Measurements from ENCODE around the gene GLYR1.

Gene GLYR1

DNA sequence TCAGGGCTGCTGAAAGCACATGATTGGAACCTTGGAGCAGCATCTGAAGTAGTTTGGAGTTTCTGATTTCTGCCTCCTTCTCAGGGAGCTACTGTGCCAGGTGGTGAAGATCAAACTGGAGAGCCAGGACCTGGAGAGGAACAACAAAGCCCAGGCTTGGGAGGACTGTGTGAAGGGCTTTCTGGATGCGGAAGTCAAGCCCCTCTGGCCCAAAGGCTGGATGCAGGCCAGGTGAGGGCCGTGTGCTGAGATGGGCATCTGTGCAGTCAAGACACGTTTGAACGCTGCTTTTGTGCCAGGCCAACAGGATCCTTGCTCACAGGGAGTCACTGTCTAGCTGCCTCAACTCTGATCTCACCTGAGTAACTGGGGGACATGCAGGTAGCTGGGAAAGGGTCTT is 24.0 kb upstream of the GLYR1 start:
- peaks cover 62 to 90% of the 10 kb centered on the region in 2 experiments for H3K36me3 ChIP-seq (ENCODE audit: control insufficient read depth in 1 of 2, insufficient read depth in 2 of 2, low read depth in 1 of 2, low read length in 2 of 2)
- H3K4me1 ChIP-seq (ENCODE audit: control insufficient read depth, insufficient read depth, low read depth, low read length), result peaks cover 30% of the 10 kb centered on the region
- no peak overlapping the region for H2BK120ac ChIP-seq (ENCODE audit: low read depth, low read length)
- H4K8ac ChIP-seq (ENCODE audit: low read length), result no peak overlapping the region
- H2AFZ ChIP-seq (ENCODE audit: low read depth, low read length), result no peak overlapping the region
- H3K9ac ChIP-seq (ENCODE audit: low read length), result no peak overlapping the region
- H4K91ac ChIP-seq (ENCODE audit: low read length), result no peak overlapping the region
- no peak overlapping the region for H3K27ac ChIP-seq (ENCODE audit: low read length, poor library complexity, severe bottlenecking)
- DNase-seq, result no peak
- no peak overlapping the region for H3K4me2 ChIP-seq (ENCODE audit: low read length, poor library complexity, severe bottlenecking)
- no peak overlapping the region for H2BK5ac ChIP-seq (ENCODE audit: low read depth, low read length, poor library complexity, severe bottlenecking)
- H3K23ac ChIP-seq (ENCODE audit: low read length in 2 of 2), result no peak overlapping the region
- H3K18ac ChIP-seq (ENCODE audit: low read depth in 1 of 2, low read length in 2 of 2), result no peak overlapping the region
- H3K4ac ChIP-seq (ENCODE audit: low read depth in 1 of 2, low read length in 2 of 2), result no peak overlapping the region
- H3K9me3 ChIP-seq (ENCODE audit: control insufficient read depth, low read length), result no peaks in the 10 kb centered on the region
- no peak overlapping the region for H2BK15ac ChIP-seq (ENCODE audit: low read depth, poor library complexity, severe bottlenecking)
- H3K79me1 ChIP-seq (replicated peaks; ENCODE audit: low read length, poor library complexity, severe bottlenecking), result peaks cover 40% of the 10 kb centered on the region
- H3K4me3 ChIP-seq (ENCODE audit: insufficient read depth in 1 of 2, low read depth in 1 of 2, low read length in 2 of 2), result no peak overlapping the region
- H2AK5ac ChIP-seq (ENCODE audit: low read length, severe bottlenecking), result no peak overlapping the region
- no peak overlapping the region for H3K14ac ChIP-seq (ENCODE audit: low read length in 2 of 2)
- no peaks in the 10 kb centered on the region for H3K27me3 ChIP-seq (ENCODE audit: control insufficient read depth in 1 of 2, insufficient read depth in 1 of 2, low read length in 2 of 2)
- WGBS, result over 99% methylated on average over 4 of the region's 4 CpGs
- no peak overlapping the region for H2BK12ac ChIP-seq (ENCODE audit: low read length in 2 of 2)

DNA sequence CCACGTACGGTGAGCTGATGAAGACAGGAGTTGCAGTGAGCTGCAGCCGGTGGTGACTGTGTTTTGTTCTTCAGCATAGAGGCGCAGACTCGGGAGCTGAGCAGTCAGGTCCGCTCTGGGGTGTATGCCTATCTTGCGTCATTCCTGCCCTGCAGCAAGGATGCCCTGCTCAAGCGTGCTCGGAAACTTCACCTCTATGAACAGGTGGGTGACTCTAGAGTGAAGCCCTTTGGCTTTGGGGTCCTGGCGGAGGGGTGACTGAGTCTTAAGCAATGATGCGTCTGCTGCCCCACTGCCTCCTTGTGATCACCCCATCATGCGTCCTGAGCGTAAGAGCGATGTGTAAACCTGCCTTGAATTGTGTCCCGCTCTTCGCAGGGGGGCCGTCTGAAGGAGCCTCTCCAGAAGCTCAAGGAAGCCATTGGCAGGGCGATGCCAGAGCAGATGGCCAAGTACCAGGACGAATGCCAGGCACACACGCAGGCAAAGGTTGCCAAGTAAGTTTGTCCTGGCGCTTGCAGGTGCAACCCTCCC is 23.1 kb upstream of the GLYR1 start:
- H3K9me3 ChIP-seq (ENCODE audit: control insufficient read depth, low read length), result no peaks in the 10 kb centered on the region
- no peak overlapping the region for H4K8ac ChIP-seq (ENCODE audit: low read length)
- H3K4me3 ChIP-seq (ENCODE audit: insufficient read depth in 1 of 2, low read depth in 1 of 2, low read length in 2 of 2), result no peak overlapping the region
- no peak overlapping the region for H3K4ac ChIP-seq (ENCODE audit: low read depth in 1 of 2, low read length in 2 of 2)
- H3K18ac ChIP-seq (ENCODE audit: low read depth in 1 of 2, low read length in 2 of 2), result no peak overlapping the region
- H2AFZ ChIP-seq (ENCODE audit: low read depth, low read length), result no peak overlapping the region
- DNase-seq, result no peak
- peaks cover 57 to 83% of the 10 kb centered on the region in 2 experiments for H3K36me3 ChIP-seq (ENCODE audit: control insufficient read depth in 1 of 2, insufficient read depth in 2 of 2, low read depth in 1 of 2, low read length in 2 of 2)
- WGBS, result 98% methylated on average over 21 of the region's 21 CpGs
- H2BK120ac ChIP-seq (ENCODE audit: low read depth, low read length), result no peak overlapping the region
- no peak overlapping the region for H2BK12ac ChIP-seq (ENCODE audit: low read length in 2 of 2)
- no peak overlapping the region for H3K4me2 ChIP-seq (ENCODE audit: low read length, poor library complexity, severe bottlenecking)
- no peaks in the 10 kb centered on the region for H3K27me3 ChIP-seq (ENCODE audit: control insufficient read depth in 1 of 2, insufficient read depth in 1 of 2, low read length in 2 of 2)
- H2BK5ac ChIP-seq (ENCODE audit: low read depth, low read length, poor library complexity, severe bottlenecking), result no peak overlapping the region
- peaks cover 36% of the 10 kb centered on the region for H3K79me1 ChIP-seq (replicated peaks; ENCODE audit: low read length, poor library complexity, severe bottlenecking)
- H2AK5ac ChIP-seq (ENCODE audit: low read length, severe bottlenecking), result no peak overlapping the region
- no peak overlapping the region for H2BK15ac ChIP-seq (ENCODE audit: low read depth, poor library complexity, severe bottlenecking)
- no peak overlapping the region for H3K14ac ChIP-seq (ENCODE audit: low read length in 2 of 2)
- H3K4me1 ChIP-seq (ENCODE audit: control insufficient read depth, insufficient read depth, low read depth, low read length), result peaks cover 34% of the 10 kb centered on the region
- H3K23ac ChIP-seq (ENCODE audit: low read length in 2 of 2), result no peak overlapping the region
- H3K9ac ChIP-seq (ENCODE audit: low read length), result no peak overlapping the region
- H4K91ac ChIP-seq (ENCODE audit: low read length), result no peak overlapping the region
- H3K27ac ChIP-seq (ENCODE audit: low read length, poor library complexity, severe bottlenecking), result no peak overlapping the region

DNA sequence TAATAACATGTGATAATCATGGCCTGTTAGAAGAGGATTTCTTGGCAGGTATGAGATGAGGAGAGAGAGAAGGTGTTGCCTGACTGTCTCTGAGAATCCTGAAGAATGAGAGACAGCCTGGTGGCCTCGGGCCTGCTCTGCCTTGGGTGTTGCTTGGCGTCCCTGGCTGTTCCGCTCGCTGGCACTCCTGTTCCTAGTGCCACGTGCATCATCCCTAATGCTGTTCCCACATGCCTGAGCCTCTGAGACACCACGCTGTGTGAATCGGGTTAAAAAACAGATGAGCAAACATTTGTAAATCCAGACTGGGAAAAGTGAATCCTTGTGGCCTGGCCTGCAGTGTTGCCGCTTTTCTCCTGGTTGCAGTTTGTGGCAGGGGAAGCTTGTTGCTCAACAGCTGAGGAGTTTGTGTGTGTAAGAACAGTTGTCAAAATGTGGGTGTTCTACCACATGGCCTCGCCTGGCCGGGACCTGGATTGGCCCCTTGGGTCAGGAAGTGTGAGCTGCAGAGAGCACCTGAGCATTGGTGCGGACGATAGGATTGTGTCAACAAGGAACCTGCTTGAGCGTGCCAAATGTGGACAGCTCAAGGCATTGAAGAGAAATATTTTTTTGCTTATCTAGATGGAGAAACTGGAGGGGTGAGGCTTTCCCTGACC is 22.2 kb upstream of the GLYR1 start:
- no peak overlapping the region for H2BK15ac ChIP-seq (ENCODE audit: low read depth, poor library complexity, severe bottlenecking)
- H3K9ac ChIP-seq (ENCODE audit: low read length), result no peak overlapping the region
- no peak overlapping the region for H3K18ac ChIP-seq (ENCODE audit: low read depth in 1 of 2, low read length in 2 of 2)
- DNase-seq, result no peak
- no peak overlapping the region for H3K4me2 ChIP-seq (ENCODE audit: low read length, poor library complexity, severe bottlenecking)
- H3K4me1 ChIP-seq (ENCODE audit: control insufficient read depth, insufficient read depth, low read depth, low read length), result peaks cover 34% of the 10 kb centered on the region
- no peak overlapping the region for H2BK12ac ChIP-seq (ENCODE audit: low read length in 2 of 2)
- H3K23ac ChIP-seq (ENCODE audit: low read length in 2 of 2), result no peak overlapping the region
- no peak overlapping the region for H2AK5ac ChIP-seq (ENCODE audit: low read length, severe bottlenecking)
- no peak overlapping the region for H3K14ac ChIP-seq (ENCODE audit: low read length in 2 of 2)
- H2BK5ac ChIP-seq (ENCODE audit: low read depth, low read length, poor library complexity, severe bottlenecking), result no peak overlapping the region
- no peak overlapping the region for H4K91ac ChIP-seq (ENCODE audit: low read length)
- no peak overlapping the region for H3K4ac ChIP-seq (ENCODE audit: low read depth in 1 of 2, low read length in 2 of 2)
- no peak overlapping the region for H2BK120ac ChIP-seq (ENCODE audit: low read depth, low read length)
- H4K8ac ChIP-seq (ENCODE audit: low read length), result no peak overlapping the region
- peaks cover 27% of the 10 kb centered on the region for H3K79me1 ChIP-seq (replicated peaks; ENCODE audit: low read length, poor library complexity, severe bottlenecking)
- H3K4me3 ChIP-seq (ENCODE audit: insufficient read depth in 1 of 2, low read depth in 1 of 2, low read length in 2 of 2), result no peak overlapping the region
- WGBS, result 96% methylated on average over 13 of the region's 13 CpGs
- peak overlapping the region; percentile 95 for H3K27ac ChIP-seq (ENCODE audit: low read length, poor library complexity, severe bottlenecking)
- H3K27me3 ChIP-seq (ENCODE audit: control insufficient read depth in 1 of 2, insufficient read depth in 1 of 2, low read length in 2 of 2), result no peaks in the 10 kb centered on the region
- H3K36me3 ChIP-seq (ENCODE audit: control insufficient read depth in 1 of 2, insufficient read depth in 2 of 2, low read depth in 1 of 2, low read length in 2 of 2), result peaks cover 48 to 80% of the 10 kb centered on the region in 2 experiments
- H2AFZ ChIP-seq (ENCODE audit: low read depth, low read length), result no peak overlapping the region
- H3K9me3 ChIP-seq (ENCODE audit: control insufficient read depth, low read length), result no peaks in the 10 kb centered on the region

DNA sequence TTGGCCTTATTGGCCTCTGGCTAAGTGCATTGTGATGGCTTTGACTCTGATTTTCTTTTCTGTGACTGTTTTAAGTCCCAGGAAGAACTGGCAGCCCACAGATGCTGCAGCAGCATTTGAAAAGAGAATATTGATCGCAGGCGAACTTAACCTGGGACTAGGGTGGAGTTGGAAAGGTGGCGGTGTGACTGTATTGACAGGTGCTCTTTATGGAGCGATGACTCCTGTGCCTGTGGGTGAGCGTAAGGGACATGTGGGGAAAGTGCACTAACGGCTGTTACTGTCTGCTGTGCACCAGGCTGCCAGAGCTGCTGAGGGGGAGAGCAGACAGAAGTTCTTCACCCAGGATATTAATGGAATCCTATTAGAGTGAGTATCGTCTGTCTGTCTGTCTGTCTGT is 21.4 kb upstream of the GLYR1 start:
- Histone ChIP-seq H3K27me3 (ENCODE audit: control insufficient read depth in 1 of 2, insufficient read depth in 1 of 2, low read length in 2 of 2) (no peaks in the 10 kb centered on the region), H3K4me3 (ENCODE audit: insufficient read depth in 1 of 2, low read depth in 1 of 2, low read length in 2 of 2) (no peak overlapping the region), H3K4ac (ENCODE audit: low read depth in 1 of 2, low read length in 2 of 2) (no peak overlapping the region), H3K9me3 (ENCODE audit: control insufficient read depth, low read length) (no peaks in the 10 kb centered on the region), H3K14ac (ENCODE audit: low read length in 2 of 2) (no peak overlapping the region), H3K18ac (ENCODE audit: low read depth in 1 of 2, low read length in 2 of 2) (no peak overlapping the region), H2BK15ac (ENCODE audit: low read depth, poor library complexity, severe bottlenecking) (no peak overlapping the region), H4K8ac (ENCODE audit: low read length) (no peak overlapping the region), H3K79me1 (replicated peaks; ENCODE audit: low read length, poor library complexity, severe bottlenecking) (peaks cover 24% of the 10 kb centered on the region), H3K9ac (ENCODE audit: low read length) (no peak overlapping the region), H2BK120ac (ENCODE audit: low read depth, low read length) (no peak overlapping the region), H2BK5ac (ENCODE audit: low read depth, low read length, poor library complexity, severe bottlenecking) (peak overlapping the region; percentile 54), H2BK12ac (ENCODE audit: low read length in 2 of 2) (no peak overlapping the region), H3K23ac (ENCODE audit: low read length in 2 of 2) (no peak overlapping the region), H3K27ac (ENCODE audit: low read length, poor library complexity, severe bottlenecking) (peak overlapping the region; percentile 95), H3K4me1 (ENCODE audit: control insufficient read depth, insufficient read depth, low read depth, low read length) (peaks cover 36% of the 10 kb centered on the region), H2AK5ac (ENCODE audit: low read length, severe bottlenecking) (peak overlapping the region; percentile 76), H3K36me3 (ENCODE audit: control insufficient read depth in 1 of 2, insufficient read depth in 2 of 2, low read depth in 1 of 2, low read length in 2 of 2) (peaks cover 43 to 77% of the 10 kb centered on the region in 2 experiments), H2AFZ (ENCODE audit: low read depth, low read length) (no peak overlapping the region), H3K4me2 (ENCODE audit: low read length, poor library complexity, severe bottlenecking) (peak overlapping the region; percentile 27), H4K91ac (ENCODE audit: low read length) (no peak overlapping the region)
- no peak for DNase-seq
- 98% methylated on average over 7 of the region's 7 CpGs for WGBS
